Activated CD8-positive, alpha-beta T cell treated with anti-CD3 and anti-CD28 coated beads for 36 hours (primary cell): ENCODE data around the gene LDAF1. TPM values are rescaled to one million over a fixed set of nuclear protein-coding genes. Genes with fewer than 3 reads are reported as not detected.
"Not testable (repeated sequence)": the region's sequence is repeated elsewhere in the genome, so short reads cannot be mapped to it uniquely, and the experiment has no call there.

Experiments used
- ATAC-seq: fragments of 200-7000 bp; cut with Tn5 transposase; one replicate; pipeline ENCODE4 v1.10.0; 2021; ENCODE audit warnings: mild to moderate bottlenecking, moderate library complexity
- CTCF ChIA-PET: fragments of 350-600 bp; sonication (Branson Sonifier 250); formaldehyde crosslinking; loops from one replicate; lab custom pipeline; 2021; ENCODE audit warnings: antibody characterized with exemption; lab: Charles Lee
- POLR2A ChIA-PET: fragments of 350-600 bp; sonication (Branson Sonifier 250); formaldehyde crosslinking; loops from one replicate; lab custom pipeline; 2021; ENCODE audit warnings: antibody characterized with exemption; lab: Charles Lee
- DNase-seq: peaks from one replicate; pipeline ENCODE4 v3.0.0-alpha.2; 2020
- H3K27ac Mint-ChIP-seq: one replicate; pipeline ENCODE4 v1.8.0; 2021; ENCODE audit warnings: mild to moderate bottlenecking, mixed read lengths
- H3K27me3 Mint-ChIP-seq: one replicate; pipeline ENCODE4 v1.8.0; 2021; ENCODE audit warnings: mixed read lengths
- H3K36me3 Mint-ChIP-seq: one replicate; pipeline ENCODE4 v1.8.0; 2021; ENCODE audit warnings: low read depth, mixed read lengths
- H3K4me1 Mint-ChIP-seq: one replicate; pipeline ENCODE4 v1.8.0; 2021; ENCODE audit warnings: low read depth, mixed read lengths
- H3K4me3 Mint-ChIP-seq: one replicate; pipeline ENCODE4 v1.8.0; 2021; ENCODE audit warnings: mild to moderate bottlenecking, moderate library complexity, mixed read lengths
- H3K9me3 Mint-ChIP-seq: one replicate; pipeline ENCODE4 v1.8.0; 2021; ENCODE audit warnings: mixed read lengths
- intact Hi-C: fragments of 100-400 bp; cut with micrococcal nuclease; formaldehyde crosslinking; loops from one replicate; pipeline ENCODE4 v1.10.0; 2022
- total RNA-seq, 2 experiments: library from RNA; stranded (reverse); gene quantifications; one replicate each; pipeline ENCODE4 v1.2.3, GENCODE V29; 2021
- TF ChIP-seq, protein P1 (sequence below): fragments of 200-600 bp; IDR thresholded peaks from one replicate; pipeline ENCODE4 v1.8.0; 2022; ENCODE audit warnings: antibody characterized with exemption, mild to moderate bottlenecking

LDAF1 gene
- total RNA-seq, 2 experiments from 2014 or later, result 10.3 to 12.6 TPM

DNA sequence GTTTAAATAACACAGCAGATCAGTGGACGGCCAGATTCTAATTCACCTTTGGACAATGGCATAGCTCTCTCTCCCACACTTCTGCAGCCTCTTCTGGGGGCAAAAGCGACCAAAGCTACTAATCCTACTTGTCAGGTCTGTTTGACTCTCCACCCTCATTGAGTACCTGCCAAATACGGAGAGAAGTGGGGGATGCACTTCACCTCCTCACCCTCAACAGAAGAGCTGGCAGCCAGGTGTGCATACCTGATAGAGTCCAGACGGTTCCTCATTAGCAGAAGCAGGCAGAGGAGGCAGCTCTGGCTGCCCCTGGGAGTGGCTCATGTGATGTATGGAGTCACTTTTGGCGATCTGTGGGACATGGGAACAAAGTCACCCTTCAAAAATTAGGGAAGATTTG, 12.7 kb upstream of the LDAF1 start:
- CTCF ChIA-PET, result no interaction called here
- H3K9me3 Mint-ChIP-seq, result no peaks in the 10 kb centered on the region
- H3K36me3 Mint-ChIP-seq, result no peaks in the 10 kb centered on the region
- H3K4me3 Mint-ChIP-seq, result no peak overlapping the region
- POLR2A ChIA-PET, result no interaction called here
- ATAC-seq (no peak), DNase-seq (no peak)
- H3K27me3 Mint-ChIP-seq, result peaks cover 23% of the 10 kb centered on the region
- H3K4me1 Mint-ChIP-seq, result no peaks in the 10 kb centered on the region
- H3K27ac Mint-ChIP-seq, result no peak overlapping the region
- intact Hi-C loops, result no loop called here
- TF ChIP-seq, protein P1, sequence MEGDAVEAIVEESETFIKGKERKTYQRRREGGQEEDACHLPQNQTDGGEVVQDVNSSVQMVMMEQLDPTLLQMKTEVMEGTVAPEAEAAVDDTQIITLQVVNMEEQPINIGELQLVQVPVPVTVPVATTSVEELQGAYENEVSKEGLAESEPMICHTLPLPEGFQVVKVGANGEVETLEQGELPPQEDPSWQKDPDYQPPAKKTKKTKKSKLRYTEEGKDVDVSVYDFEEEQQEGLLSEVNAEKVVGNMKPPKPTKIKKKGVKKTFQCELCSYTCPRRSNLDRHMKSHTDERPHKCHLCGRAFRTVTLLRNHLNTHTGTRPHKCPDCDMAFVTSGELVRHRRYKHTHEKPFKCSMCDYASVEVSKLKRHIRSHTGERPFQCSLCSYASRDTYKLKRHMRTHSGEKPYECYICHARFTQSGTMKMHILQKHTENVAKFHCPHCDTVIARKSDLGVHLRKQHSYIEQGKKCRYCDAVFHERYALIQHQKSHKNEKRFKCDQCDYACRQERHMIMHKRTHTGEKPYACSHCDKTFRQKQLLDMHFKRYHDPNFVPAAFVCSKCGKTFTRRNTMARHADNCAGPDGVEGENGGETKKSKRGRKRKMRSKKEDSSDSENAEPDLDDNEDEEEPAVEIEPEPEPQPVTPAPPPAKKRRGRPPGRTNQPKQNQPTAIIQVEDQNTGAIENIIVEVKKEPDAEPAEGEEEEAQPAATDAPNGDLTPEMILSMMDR, result no peak

DNA sequence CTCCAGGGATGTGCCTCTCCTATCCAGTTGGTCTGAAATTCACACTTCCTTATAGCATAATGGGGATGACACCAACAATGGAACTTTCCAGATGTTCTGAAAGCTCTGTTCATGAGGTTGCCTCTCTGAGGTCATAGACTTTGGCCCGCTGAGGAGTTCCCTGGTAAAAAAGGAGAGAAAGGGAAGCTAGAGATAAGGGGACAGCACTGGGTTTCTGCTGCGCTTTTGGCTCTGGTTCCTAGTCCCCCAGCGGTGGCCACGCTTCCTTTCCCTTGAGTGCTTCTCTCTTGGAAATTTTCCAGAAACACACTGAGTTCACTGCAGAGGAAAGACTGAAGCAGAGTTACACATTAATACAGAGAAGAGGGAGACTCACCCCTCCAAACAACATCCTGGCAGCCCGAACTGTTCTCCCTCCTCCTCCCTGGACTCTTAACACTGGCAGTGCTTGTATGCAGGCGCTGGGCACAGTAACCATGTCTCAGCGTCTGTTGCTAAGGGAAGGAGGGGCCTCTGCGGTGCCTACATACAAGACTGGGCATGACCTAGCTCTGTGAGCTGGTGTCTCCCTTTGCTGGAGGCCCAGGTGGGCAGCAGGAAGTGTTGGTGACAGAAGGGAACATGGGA, 8.0 kb upstream of the LDAF1 start, which contains the start of gene DNAH3:
Gene DNAH3, minus strand, starts transcription at position 472 of the 627 bp plus-strand sequence. CDS start 527 bp downstream, outside the sequence.
- no peak for ATAC-seq
- no peaks in the 10 kb centered on the region for H3K36me3 Mint-ChIP-seq
- no peaks in the 10 kb centered on the region for H3K4me1 Mint-ChIP-seq
- intact Hi-C loops, result loop anchor here (10.0 kb wide), 1 partner anchor 154 kb away; no protein-coding TSS in a partner anchor
- ChIA-PET POLR2A (no interaction called here), CTCF (no interaction called here)
- no peak within 1 kb of the TSS for H3K27ac Mint-ChIP-seq
- peaks cover 24% of the 10 kb centered on the region for H3K27me3 Mint-ChIP-seq
- H3K9me3 Mint-ChIP-seq, result no peaks in the 10 kb centered on the region
- H3K4me3 Mint-ChIP-seq, result no peak within 1 kb of the TSS
- no peak for DNase-seq
- TF ChIP-seq, protein P1, result no peak

DNA sequence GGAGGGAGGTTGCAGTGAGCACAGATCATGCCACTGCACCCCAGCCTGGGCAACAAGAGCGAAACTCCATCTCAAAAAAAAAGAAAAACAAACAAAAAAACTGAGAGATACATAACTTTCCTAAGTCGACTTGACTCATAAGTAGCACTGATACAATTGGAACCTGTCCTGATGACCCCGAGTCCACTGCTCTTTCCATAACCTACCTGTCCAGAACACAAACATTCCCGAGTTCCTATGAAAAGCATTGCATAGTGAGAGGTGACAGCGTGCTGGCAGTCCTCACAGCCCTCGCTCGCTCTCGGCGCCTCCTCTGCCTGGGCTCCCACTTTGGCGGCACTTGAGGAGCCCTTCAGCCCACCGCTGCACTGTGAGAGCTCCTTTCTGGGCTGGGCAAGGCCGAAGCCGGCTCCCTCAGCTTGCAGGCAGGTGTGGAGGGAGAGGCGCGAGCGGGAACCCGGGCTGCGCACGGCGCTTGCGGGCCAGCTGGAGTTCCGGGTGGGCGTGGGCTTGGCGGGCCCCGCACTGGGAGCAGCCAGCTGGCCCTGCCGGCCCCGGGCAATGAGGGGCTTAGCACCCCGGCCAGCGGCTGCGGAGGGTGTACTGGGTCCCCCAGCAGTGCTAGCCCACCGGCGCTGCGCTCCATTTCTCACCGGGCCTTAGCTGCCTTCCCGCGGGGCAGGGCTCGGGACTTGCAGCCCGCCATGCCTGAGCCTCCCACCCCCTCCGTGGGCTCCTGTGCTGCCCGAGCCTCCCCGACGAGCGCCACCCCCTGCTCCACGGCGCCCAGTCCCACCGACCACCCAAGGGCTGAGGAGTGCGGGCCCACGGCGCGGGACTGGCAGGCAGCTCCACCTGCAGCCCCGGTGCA, 6.1 kb upstream of the LDAF1 start:
- H3K27ac Mint-ChIP-seq, POLR2A ChIA-PET, DNase-seq, ATAC-seq, H3K4me1 Mint-ChIP-seq, H3K9me3 Mint-ChIP-seq, H3K36me3 Mint-ChIP-seq, H3K4me3 Mint-ChIP-seq: not testable (repeated sequence)
- intact Hi-C loops, result loop anchor here (10.0 kb wide), 1 partner anchor 152 kb away; no protein-coding TSS in a partner anchor
- CTCF ChIA-PET, result interaction anchor here (0.9 kb wide), 1 partner anchor 145 kb away, joined by 4 read pairs; no protein-coding TSS in a partner anchor
- peaks cover 23% of the 10 kb centered on the region for H3K27me3 Mint-ChIP-seq

DNA sequence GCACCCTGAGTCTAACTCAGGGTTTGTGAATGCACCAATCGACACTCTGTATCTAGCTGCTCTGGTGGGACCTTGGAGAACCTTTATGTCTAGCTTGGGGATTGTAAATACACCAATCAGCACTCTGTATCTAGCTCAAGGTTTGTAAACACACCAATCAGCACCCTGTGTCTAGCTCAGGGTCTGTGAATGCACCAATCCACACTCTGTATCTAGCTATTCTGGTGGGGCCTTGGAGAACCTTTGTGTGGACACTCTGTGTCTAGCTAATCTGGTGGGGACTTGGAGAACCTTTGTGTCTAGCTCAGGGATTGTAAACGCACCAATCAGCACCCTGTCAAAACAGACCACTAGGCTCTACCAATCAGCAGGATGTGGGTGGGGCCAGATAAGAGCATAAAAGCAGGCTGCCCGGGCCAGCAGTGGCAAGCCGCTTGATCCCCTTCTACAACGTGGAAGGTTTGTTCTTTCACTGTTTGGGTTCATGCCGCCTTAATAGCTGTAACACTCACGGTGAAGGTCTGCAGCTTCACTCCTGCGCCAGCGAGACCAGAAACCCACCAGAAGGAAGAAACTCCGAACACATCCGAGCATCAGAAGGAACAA, 5.2 kb upstream of the LDAF1 start:
- ATAC-seq, DNase-seq, H3K4me3 Mint-ChIP-seq, H3K36me3 Mint-ChIP-seq, H3K9me3 Mint-ChIP-seq, H3K27ac Mint-ChIP-seq, POLR2A ChIA-PET, H3K4me1 Mint-ChIP-seq: not testable (repeated sequence)
- peaks cover 17% of the 10 kb centered on the region for H3K27me3 Mint-ChIP-seq
- CTCF ChIA-PET, result interaction anchor here (0.9 kb wide), 1 partner anchor 144 kb away, joined by 4 read pairs; no protein-coding TSS in a partner anchor
- intact Hi-C loops, result loop anchor here (10.0 kb wide), 1 partner anchor 152 kb away; no protein-coding TSS in a partner anchor

DNA sequence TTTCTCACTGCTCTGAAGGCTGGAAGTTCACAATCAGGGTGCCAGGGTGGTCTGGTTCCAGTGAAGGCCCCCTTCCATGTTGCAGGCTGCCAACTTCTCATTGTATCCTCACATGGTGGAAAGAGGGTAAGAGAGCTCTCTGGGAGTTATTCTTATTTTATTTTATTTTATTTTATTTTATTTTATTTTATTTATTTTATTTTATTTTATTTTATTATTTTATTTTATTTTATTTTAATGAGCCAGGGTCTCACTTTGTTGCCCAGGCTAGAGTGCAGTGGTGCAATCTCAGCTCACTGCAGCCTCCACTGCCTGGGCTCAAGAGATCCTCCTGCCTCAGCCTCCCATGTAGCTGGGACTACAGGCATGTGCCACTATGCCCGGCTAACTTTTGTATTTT, 2.5 kb upstream of the LDAF1 start:
- H3K4me3 Mint-ChIP-seq, H3K27me3 Mint-ChIP-seq, H3K9me3 Mint-ChIP-seq, H3K27ac Mint-ChIP-seq, ATAC-seq, DNase-seq, POLR2A ChIA-PET, H3K36me3 Mint-ChIP-seq: not testable (repeated sequence)
- CTCF ChIA-PET, result interaction anchor here (1.2 to 1.3 kb wide), 2 partner anchors 12 to 122 kb away, joined by 3 read pairs; partner anchors contain the start of gene CRYM
- intact Hi-C loops, result loop anchor here (10.0 kb wide), 1 partner anchor 149 kb away; no protein-coding TSS in a partner anchor
- peaks cover 19% of the 10 kb centered on the region for H3K4me1 Mint-ChIP-seq
